SK-N-SH (cell line): ENCODE results near the gene POTEC. TPM values are rescaled to one million over a fixed set of nuclear protein-coding genes. Genes with fewer than 3 reads are reported as not detected.
"Not testable (repeated sequence)": the region's sequence is repeated elsewhere in the genome, so short reads cannot be mapped to it uniquely, and the experiment has no call there.

Experiments
- CTCF ChIA-PET: fragments of 300-600, 350-600 bp; formaldehyde crosslinking; extraction: SDS; loops from one replicate; lab custom pipeline; 2021; lab: Yijun Ruan, JAX
- POLR2A ChIA-PET: fragments of 350-600 bp; sonication (Branson Sonifier 250); formaldehyde crosslinking; extraction: SDS; loops from one replicate; lab custom pipeline; 2020; ENCODE audit warnings: antibody characterized with exemption, inconsistent platforms; lab: Yijun Ruan, JAX
- DNase-seq: peaks from one replicate; pipeline ENCODE4 v3.0.0; 2012
- H2AFZ ChIP-seq: fragments of 200-600 bp; sonication (generic); 2 replicates; pipeline ENCODE4 v1.8.1; 2016; ENCODE audit warnings: antibody characterized with exemption, mild to moderate bottlenecking, low read depth
- H3F3A ChIP-seq: fragments of 200-600 bp; sonication (generic); replicated peaks from 2 replicates; pipeline ENCODE3; 2016; ENCODE audit warnings: antibody characterized with exemption, mild to moderate bottlenecking; ENCODE audit not compliant: insufficient read depth
- H3K27ac ChIP-seq, 2 experiments: fragments of 200-500 bp in 1 of 2; fragments of 200-600 bp in 1 of 2; sonication (Bioruptor generic) in 1 of 2; sonication (generic), shearing (Covaris generic) in 1 of 2; 2 replicates each; pipeline versions ENCODE4 v1.5.1 to v1.6.1; 2014 to 2016; ENCODE audit warnings: low read depth in 2 of 2, inconsistent platforms in 1 of 2, low read length in 1 of 2, mild to moderate bottlenecking in 1 of 2, mixed read lengths in 1 of 2
- H3K27me3 ChIP-seq: fragments of 200-600 bp; sonication (generic), shearing (Covaris generic); 2 replicates; pipeline ENCODE4 v1.6.1; 2016; ENCODE audit warnings: mixed run types; ENCODE audit not compliant: insufficient read depth
- H3K36me3 ChIP-seq, 2 experiments: fragments of 200-500 bp in 1 of 2; fragments of 200-600 bp in 1 of 2; sonication (Bioruptor generic) in 1 of 2; sonication (generic) in 1 of 2; replicated peaks in 1 of 2; 2 replicates each; pipeline versions ENCODE3 to v1.5.1; 2014 to 2016; ENCODE audit warnings: low read length in 1 of 2, mild to moderate bottlenecking in 1 of 2; ENCODE audit not compliant: insufficient read depth in 2 of 2, control insufficient read depth in 1 of 2
- H3K4me1 ChIP-seq, 2 experiments: fragments of 200-500 bp in 1 of 2; fragments of 200-600 bp in 1 of 2; sonication (Bioruptor generic) in 1 of 2; sonication (generic), shearing (Covaris generic) in 1 of 2; 2 replicates each; pipeline versions ENCODE4 v1.5.1 to v1.6.1; 2014 to 2016; ENCODE audit warnings: low read depth in 1 of 2, low read length in 1 of 2, mixed run types in 1 of 2; ENCODE audit not compliant: insufficient read depth in 2 of 2, control insufficient read depth in 1 of 2
- H3K4me2 ChIP-seq: fragments of 200-600 bp; sonication (generic), shearing (Covaris generic); 2 replicates; pipeline ENCODE4 v1.6.1; 2017; ENCODE audit warnings: mixed run types
- H3K4me3 ChIP-seq, 2 experiments: fragments of 200-500 bp in 1 of 2; fragments of 200-600 bp in 1 of 2; sonication (Bioruptor generic) in 1 of 2; sonication (generic), shearing (Covaris generic) in 1 of 2; 2 replicates each; pipeline versions ENCODE4 v1.5.1 to v1.8.1; 2014 to 2016; ENCODE audit warnings: low read depth in 2 of 2, inconsistent platforms in 1 of 2, low read length in 1 of 2, mild to moderate bottlenecking in 1 of 2, mixed read lengths in 1 of 2, moderate library complexity in 1 of 2
- H3K79me2 ChIP-seq: fragments of 200-600 bp; sonication (generic); 2 replicates; pipeline ENCODE4 v1.8.1; 2017; ENCODE audit warnings: mild to moderate bottlenecking; ENCODE audit not compliant: insufficient read depth
- H3K9ac ChIP-seq: fragments of 200-600 bp; sonication (generic); 2 replicates; pipeline ENCODE4 v1.6.1; 2017; ENCODE audit warnings: mixed run types
- H3K9me2 ChIP-seq: fragments of 200-600 bp; sonication (generic); 2 replicates; pipeline ENCODE4 v1.6.1; 2017; ENCODE audit warnings: mixed run types
- H3K9me3 ChIP-seq: fragments of 200-600 bp; sonication (generic); 2 replicates; pipeline ENCODE4 v1.6.1; 2017; ENCODE audit warnings: mixed run types, mild to moderate bottlenecking, moderate library complexity
- H4K20me1 ChIP-seq: fragments of 200-600 bp; sonication (generic); 2 replicates; pipeline ENCODE4 v1.6.1; 2017; ENCODE audit warnings: mild to moderate bottlenecking, mixed run types; ENCODE audit not compliant: insufficient read depth
- WGBS: methylation state at CpG from one replicate; pipeline ENCODE4 v1.1.6; 2017; ENCODE audit warnings: low lambda C conversion rate; 5-methylcytosine and 5-hydroxymethylcytosine counted together
- polyA plus RNA-seq, 3 experiments: library from polyadenylated mRNA; depleted of rRNA; stranded (reverse); fragments of >200 nt; gene quantifications; 2 replicates each; pipeline ENCODE4 v1.2.3, GENCODE V29; 2012
- small RNA-seq, 7 experiments: library from RNA; depleted of rRNA; stranded (forward); fragments of <200 nt; gene quantifications; one replicate each; pipeline ENCODE3, GENCODE V24; 2012

Gene POTEC
- polyA plus RNA-seq, 1 of the 3 experiments (the other 2 are of a cell fraction), result not detected

GRCh38 chr18:14470046-14470445 lies 73.4 kb downstream of the POTEC start:
- H3K79me2 ChIP-seq, H3F3A ChIP-seq, H3K9me2 ChIP-seq, H3K4me3 ChIP-seq, H4K20me1 ChIP-seq, H2AFZ ChIP-seq, POLR2A ChIA-PET, H3K9me3 ChIP-seq, H3K4me1 ChIP-seq, H3K9ac ChIP-seq, H3K4me2 ChIP-seq, H3K36me3 ChIP-seq, CTCF ChIA-PET, DNase-seq, H3K27ac ChIP-seq, H3K27me3 ChIP-seq: not testable (repeated sequence)

- H3K79me2 ChIP-seq, H3K4me3 ChIP-seq, H2AFZ ChIP-seq, H3K27ac ChIP-seq, POLR2A ChIA-PET, H3K36me3 ChIP-seq, CTCF ChIA-PET, H3K9me2 ChIP-seq, H3K9me3 ChIP-seq, H3K4me2 ChIP-seq, H3F3A ChIP-seq, H3K9ac ChIP-seq, H3K27me3 ChIP-seq, DNase-seq, H4K20me1 ChIP-seq, H3K4me1 ChIP-seq: not testable (repeated sequence)
- 0% methylated on average over 1 of the region's 1 CpG for WGBS
Measured at GRCh38 chr18:14465989-14466388, 77.4 kb downstream of the POTEC start.

Small RNA genes within 50 kb of the gene (small RNA-seq; reads per million reads assigned to genes)
- 0 reads per million in 7 experiments for gene RNU6-1021P

Other genes starting within 250 kb of the POTEC start
- not detected in 2 replicates for gene ANKRD30B, start 204.6 kb upstream of the POTEC start, polyA plus RNA-seq (2012; rRNA removed)